ENCODE measurements around the gene MRPL43.

MRPL43 gene

GRCh38 chr10:100939763-100940344 lies 47.4 kb downstream of the MRPL43 start:
- Histone ChIP-seq H3K27ac (ENCODE audit: low read depth, low read length) (no peak overlapping the region), H3K36me3 (ENCODE audit: low read length) (peaks cover 40% of the 10 kb centered on the region), H3F3A (ENCODE audit: insufficient read depth) (peaks cover 3% of the 10 kb centered on the region; the same call in 1 of the 2 replicates)

More at GRCh38 chr10:100939763-100940344, 47.4 kb downstream of the MRPL43 start:
- H3K79me2 ChIP-seq (ENCODE audit: insufficient read depth, low read length): no peaks in the 10 kb centered on the region
- no peaks in the 10 kb centered on the region for H3K9me3 ChIP-seq (ENCODE audit: insufficient read depth, low read length)
- no peaks in the 10 kb centered on the region for H3K9me2 ChIP-seq (replicated peaks; ENCODE audit: insufficient read depth, low read length)
- no peak overlapping the region for H3K4me3 ChIP-seq (ENCODE audit: insufficient read depth, low read length, poor library complexity, severe bottlenecking)
- H3K4me2 ChIP-seq (ENCODE audit: low read depth, low read length, poor library complexity, severe bottlenecking): no peak overlapping the region
- H3K9ac ChIP-seq (ENCODE audit: low read length): no peak overlapping the region
- H2AFZ ChIP-seq (ENCODE audit: low read depth, low read length, severe bottlenecking): no peak overlapping the region
- no peaks in the 10 kb centered on the region for H4K20me1 ChIP-seq (ENCODE audit: low read depth, low read length)
- TF ChIP-seq CTCF (IDR thresholded peaks at IDR 0.05; ENCODE audit: insufficient read depth, low read length, poor library complexity, severe bottlenecking) (no peak), EZH2phosphoT487 (conservative IDR thresholded peaks at IDR 0.05; ENCODE audit: low read length) (no peak)
- H3K27me3 ChIP-seq (ENCODE audit: low read length): no peaks in the 10 kb centered on the region
